Coronary artery (tissue), 2 donors: Measurements from ENCODE around the gene DSCAM.

ENCODE experiments used
- DNase-seq: peaks from one replicate; pipeline ENCODE4 v3.0.0-alpha.2; 2017; ENCODE audit warnings: low spot score
- H3K27ac ChIP-seq, 2 donors: fragments of 200-600 bp; sonication (generic); one replicate each; pipeline ENCODE4 v1.5.1; 2016 to 2019
- H3K4me3 ChIP-seq: fragments of 200-600 bp; sonication (generic); 2 replicates; pipeline ENCODE4 v1.5.1; 2016; ENCODE audit warnings: mild to moderate bottlenecking, moderate library complexity
- CTCF ChIP-seq: fragments of 200-600 bp; sonication (generic); IDR thresholded peaks from one replicate; pipeline ENCODE4 v1.5.1; 2019; ENCODE audit warnings: antibody characterized with exemption

The DSCAM gene

GRCh38 chr21:40684726-40685125 lies 162.2 kb downstream of the DSCAM start:
- no peak for DNase-seq
- TF ChIP-seq CTCF = no peak
- no peak overlapping the region for H3K4me3 ChIP-seq
- H3K27ac ChIP-seq = no peak overlapping the region

GRCh38 chr21:40683349-40683748 lies 163.6 kb downstream of the DSCAM start:
- Histone ChIP-seq H3K27ac (no peak overlapping the region), H3K4me3 (no peak overlapping the region)
- no peak for DNase-seq
- no peak for TF ChIP-seq CTCF

GRCh38 chr21:40681164-40681859 lies 165.6 kb downstream of the DSCAM start:
- no peak for TF ChIP-seq CTCF
- Histone ChIP-seq H3K27ac (no peak overlapping the region), H3K4me3 (no peak overlapping the region)
- no peak for DNase-seq

- no peak overlapping the region for H3K4me3 ChIP-seq
- DNase-seq = no peak
- H3K27ac ChIP-seq = no peak overlapping the region
- no peak for TF ChIP-seq CTCF
Measured at GRCh38 chr21:40680311-40680710, 166.6 kb downstream of the DSCAM start.

- DNase-seq = no peak
- TF ChIP-seq CTCF = no peak
- H3K27ac ChIP-seq = no peak overlapping the region
- H3K4me3 ChIP-seq = no peak overlapping the region
Measured at GRCh38 chr21:40678681-40679284, 168.2 kb downstream of the DSCAM start.

GRCh38 chr21:40675017-40675416 lies 171.9 kb downstream of the DSCAM start:
- Histone ChIP-seq H3K27ac (no peak overlapping the region), H3K4me3 (no peak overlapping the region)
- no peak for DNase-seq
- no peak for TF ChIP-seq CTCF

- TF ChIP-seq CTCF = no peak
- no peak for DNase-seq
- Histone ChIP-seq H3K4me3 (no peak overlapping the region), H3K27ac (no peak overlapping the region)
Measured at GRCh38 chr21:40672602-40673001, 174.4 kb downstream of the DSCAM start.
